ENCODE measurements around the gene HLA-B.
"Not testable (repeated sequence)": the region's sequence is repeated elsewhere in the genome, so short reads cannot be mapped to it uniquely, and the experiment has no call there.

The HLA-B gene

GRCh38 chr6:31356946-31357466 lies at the start of gene HLA-B:
Gene HLA-B, minus strand, starts transcription at chr6:31357179. Its CDS starts 21 bp downstream, at chr6:31357158.
- H3K4me3 ChIP-seq (ENCODE audit: control insufficient read depth, low read depth, low read length) = peak within 1 kb of the TSS; percentile 58
- no peak for TF ChIP-seq CTCF (conservative IDR thresholded peaks at IDR 0.05; ENCODE audit: control insufficient read depth, insufficient read depth, low read depth, low read length)
- peak; percentile 70 for DNase-seq (ENCODE audit: low read depth)

GRCh38 chr6:31405996-31406395 lies 49.0 kb upstream of the HLA-B start:
- H3K4me3 ChIP-seq (ENCODE audit: control insufficient read depth, low read depth, low read length) = no peak overlapping the region
- no peak for TF ChIP-seq CTCF (conservative IDR thresholded peaks at IDR 0.05; ENCODE audit: control insufficient read depth, insufficient read depth, low read depth, low read length)
- DNase-seq (ENCODE audit: low read depth) = no peak

GRCh38 chr6:31404061-31404364 lies 47.0 kb upstream of the HLA-B start:
- DNase-seq (ENCODE audit: low read depth) = not testable (repeated sequence)
- peak overlapping the region; percentile 82 for H3K4me3 ChIP-seq (ENCODE audit: control insufficient read depth, low read depth, low read length)

GRCh38 chr6:31403283-31404060 lies 46.5 kb upstream of the HLA-B start, which contains the start of gene MICA:
Gene MICA, plus strand, starts transcription at chr6:31403595. Its CDS starts 38 bp downstream, at chr6:31403633.
- H3K4me3 ChIP-seq (ENCODE audit: control insufficient read depth, low read depth, low read length) = peak within 1 kb of the TSS; percentile 82
- TF ChIP-seq CTCF (conservative IDR thresholded peaks at IDR 0.05; ENCODE audit: control insufficient read depth, insufficient read depth, low read depth, low read length) = no peak
- peak; percentile 82 for DNase-seq (ENCODE audit: low read depth)

- H3K4me3 ChIP-seq (ENCODE audit: control insufficient read depth, low read depth, low read length) = peak overlapping the region; percentile 82
- no peak for TF ChIP-seq CTCF (conservative IDR thresholded peaks at IDR 0.05; ENCODE audit: control insufficient read depth, insufficient read depth, low read depth, low read length)
- DNase-seq (ENCODE audit: low read depth) = peak; percentile 41
Measured at GRCh38 chr6:31402324-31403282, 45.6 kb upstream of the HLA-B start.

- TF ChIP-seq CTCF (conservative IDR thresholded peaks at IDR 0.05; ENCODE audit: control insufficient read depth, insufficient read depth, low read depth, low read length) = no peak
- H3K4me3 ChIP-seq (ENCODE audit: control insufficient read depth, low read depth, low read length) = peak overlapping the region; percentile 82
- DNase-seq (ENCODE audit: low read depth) = peak; percentile 86
Measured at GRCh38 chr6:31401403-31401802, 44.4 kb upstream of the HLA-B start.
